ENCODE measurements around the gene EIF6.

DNA sequence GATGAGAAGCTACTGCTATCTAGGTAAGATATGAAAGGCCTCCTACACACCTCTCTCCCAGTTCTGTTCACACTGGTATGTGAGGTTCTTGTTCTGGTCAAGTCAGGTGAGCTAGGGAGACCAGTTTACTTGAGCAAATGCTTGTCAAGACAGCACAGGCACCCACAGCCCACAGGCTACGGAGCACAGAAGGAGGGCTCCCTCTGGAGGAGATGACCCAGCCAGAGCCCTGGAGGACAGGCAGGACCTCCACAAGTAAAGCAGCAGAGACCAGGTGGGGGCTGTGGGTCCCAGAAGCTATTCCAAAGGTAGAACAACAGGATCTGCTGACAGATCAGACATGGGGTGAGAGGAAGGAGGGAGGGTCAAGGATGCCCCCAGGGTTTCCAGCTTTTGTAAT is 19.8 kb downstream of the EIF6 start:
- TF ChIP-seq CTCF (IDR thresholded peaks at IDR 0.05 in 8 of 11, conservative IDR thresholded peaks at IDR 0.05 in 3 of 11) (no peak), POLR2A (IDR thresholded peaks at IDR 0.05) (no peak)
